GM12872 (cell line): ENCODE data around the gene TBCE.
A peak's percentile ranks its signal among the peaks of the same experiment; 100 is the strongest.

Experiments
- CTCF ChIP-seq: IDR thresholded peaks from 3 replicates; pipeline ENCODE4 v1.5.1; 2011; ENCODE audit warnings: low read depth, mild to moderate bottlenecking, low read length, moderate library complexity; ENCODE audit not compliant: insufficient read depth

Gene TBCE

GRCh38 chr1:235409042-235409820 lies 42.0 kb downstream of the TBCE start:
- TF ChIP-seq CTCF: no peak

- no peak for TF ChIP-seq CTCF
Observed at GRCh38 chr1:235410467-235410866, 43.2 kb downstream of the TBCE start.

- no peak for TF ChIP-seq CTCF
Observed at GRCh38 chr1:235411489-235412486, 44.6 kb downstream of the TBCE start.

- TF ChIP-seq CTCF: peak; percentile 78
Observed at GRCh38 chr1:235415008-235415904, 48.0 kb downstream of the TBCE start.

- TF ChIP-seq CTCF: no peak
Observed at GRCh38 chr1:235416662-235417049, 49.4 kb downstream of the TBCE start.

GRCh38 chr1:235417086-235417697 lies 50.0 kb downstream of the TBCE start:
- peak; percentile 86 for TF ChIP-seq CTCF
